OCI-LY3 (cell line): Measurements from ENCODE around the gene CDH4.

Source experiments
- CTCF ChIP-seq: fragments of 200-600, 300-600 bp; sonication (generic); IDR thresholded peaks from 2 replicates; pipeline ENCODE4 v1.5.1; 2014; ENCODE audit warnings: antibody characterized with exemption, low read length, low read depth
- EZH2phosphoT487 ChIP-seq: fragments of 200-600 bp; shearing (Covaris generic); IDR thresholded peaks from 2 replicates; pipeline ENCODE4 v1.6.1; 2018; ENCODE audit warnings: antibody characterized with exemption, mixed run types, low read depth

- TF ChIP-seq CTCF, result no peak
- TF ChIP-seq EZH2phosphoT487, result no peak
Measured at GRCh38 chr20:61833807-61834610, 581.9 kb downstream of the CDH4 start.
